NCI-H460 (cell line): Measurements from ENCODE around the gene MFAP3L. TPM values are rescaled to one million over a fixed set of nuclear protein-coding genes. Genes with fewer than 3 reads are reported as not detected.

Experiments
- DNase-seq: peaks from one replicate; pipeline ENCODE4 v3.0.0-alpha.2; 2016; ENCODE audit warnings: low read depth; ENCODE audit errors: extremely low read depth
- total RNA-seq: library from RNA; depleted of rRNA; stranded (reverse); fragments of >200 nt; shearing (Covaris generic); gene quantifications from 2 replicates; pipeline ENCODE4 v1.2.3, GENCODE V29; 2014

The MFAP3L gene
- total RNA-seq, 1 experiment from 2014 or later: 6.6 TPM

GRCh38 chr4:170025523-170026252 lies 507 bp downstream of the MFAP3L start:
- DNase-seq: no peak

GRCh38 chr4:170022211-170022610 lies 4.0 kb downstream of the MFAP3L start:
- DNase-seq: no peak

- DNase-seq: no peak
These were observed 8.9 kb downstream of the MFAP3L start for GRCh38 chr4:170017252-170017651.

- DNase-seq: no peak
These were observed 10.9 kb downstream of the MFAP3L start for GRCh38 chr4:170015285-170015684.

- no peak for DNase-seq
These were observed 11.7 kb downstream of the MFAP3L start for GRCh38 chr4:170014359-170015011.

- DNase-seq: no peak
These were observed 13.6 kb downstream of the MFAP3L start for GRCh38 chr4:170012629-170012958.

GRCh38 chr4:170011921-170012628 lies 14.1 kb downstream of the MFAP3L start:
- no peak for DNase-seq

GRCh38 chr4:170009291-170009690 lies 16.9 kb downstream of the MFAP3L start:
- DNase-seq: no peak

- DNase-seq: no peak
These were observed 17.4 kb downstream of the MFAP3L start for GRCh38 chr4:170008801-170009200.

GRCh38 chr4:170008371-170008770 lies 17.8 kb downstream of the MFAP3L start:
- DNase-seq: no peak

- DNase-seq: no peak
These were observed 19.1 kb downstream of the MFAP3L start for GRCh38 chr4:170007113-170007512.

- no peak for DNase-seq
These were observed 20.7 kb downstream of the MFAP3L start for GRCh38 chr4:170005472-170005871.

GRCh38 chr4:170004651-170005295 lies 21.4 kb downstream of the MFAP3L start:
- DNase-seq: no peak

GRCh38 chr4:170003071-170004070 lies 22.8 kb downstream of the MFAP3L start:
- DNase-seq: no peak

- DNase-seq: no peak
These were observed 24.4 kb downstream of the MFAP3L start for GRCh38 chr4:170001745-170002267.

- DNase-seq: no peak
These were observed 25.0 kb downstream of the MFAP3L start for GRCh38 chr4:170001011-170001744.

GRCh38 chr4:169999923-170000322 lies 26.3 kb downstream of the MFAP3L start:
- no peak for DNase-seq

- no peak for DNase-seq
These were observed 27.2 kb downstream of the MFAP3L start for GRCh38 chr4:169998981-169999380.
